Astrocyte of the hippocampus (primary cell): Measurements from ENCODE around the gene L3HYPDH.

Experiments
- DNase-seq: peaks from one replicate; pipeline ENCODE4 v3.0.0; 2011; ENCODE audit warnings: low read depth, low spot score

The L3HYPDH gene

DNA sequence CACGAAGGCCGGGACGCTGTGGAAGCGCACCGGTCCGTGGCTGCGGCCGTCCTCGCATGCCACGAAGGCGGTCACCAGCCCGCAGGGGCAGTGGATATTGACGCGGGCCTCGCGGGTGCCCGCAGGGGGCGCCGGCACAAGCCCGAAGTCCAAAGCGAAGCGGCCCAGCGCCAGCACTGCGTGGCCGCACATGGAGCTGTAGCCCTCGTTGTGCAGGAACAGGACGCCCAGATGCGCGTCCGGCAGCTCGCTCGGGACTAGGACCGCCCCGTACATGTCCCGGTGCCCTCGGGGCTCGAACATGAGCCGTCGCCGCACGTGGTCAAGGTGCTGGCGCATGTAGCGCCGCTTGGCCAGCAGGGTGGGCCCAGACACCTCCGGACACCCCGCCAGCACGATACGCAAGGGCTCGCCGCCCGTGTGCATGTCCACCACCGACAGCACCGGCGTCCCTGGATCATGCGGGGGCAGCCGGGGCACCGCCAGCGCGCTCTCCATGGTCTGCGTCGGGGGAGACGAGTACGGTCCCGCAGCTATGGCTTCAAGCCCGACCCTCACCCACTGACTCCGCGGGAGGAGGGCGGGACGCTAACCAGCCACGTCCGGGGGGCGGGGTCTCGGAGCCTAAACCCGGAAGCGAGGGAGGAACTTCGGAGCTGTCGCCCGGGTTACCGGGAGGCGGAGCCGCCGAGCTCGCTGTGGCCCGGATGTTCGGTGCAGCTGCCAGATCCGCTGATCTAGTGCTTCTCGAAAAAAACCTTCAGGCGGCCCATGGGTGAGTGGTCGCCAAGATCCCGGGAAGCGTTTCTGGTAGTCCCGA is at the start of gene L3HYPDH, which contains the start of gene JKAMP:
Gene L3HYPDH, minus strand, starts transcription at position 590 of the 820 bp plus-strand sequence. Its CDS starts 92 bp downstream, at position 498.
Gene JKAMP, plus strand, starts transcription at position 699 of the 820 bp plus-strand sequence. Its CDS starts 73 bp downstream, at position 772.
- DNase-seq, result peak; percentile 99

DNA sequence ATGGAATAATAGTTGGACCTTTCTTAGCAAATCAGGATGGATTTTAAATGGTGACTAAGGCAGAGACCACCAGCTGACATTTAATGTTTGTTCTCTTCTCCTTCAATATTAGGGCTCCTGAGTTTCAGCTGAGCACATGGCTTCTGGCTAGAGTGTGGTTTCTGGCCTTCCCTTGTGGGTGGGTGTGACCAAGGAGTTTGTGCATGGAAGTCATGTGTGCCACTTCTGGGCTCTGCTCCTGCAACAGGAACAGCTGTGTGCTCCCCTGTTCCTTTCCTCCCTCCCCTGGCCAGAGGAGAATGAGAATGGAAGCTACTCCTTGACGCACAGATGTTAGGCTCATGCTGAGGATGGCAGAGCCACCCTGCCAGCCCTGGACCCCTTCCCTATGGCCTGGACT is 48.2 kb upstream of the L3HYPDH start:
- DNase-seq, result no peak

DNA sequence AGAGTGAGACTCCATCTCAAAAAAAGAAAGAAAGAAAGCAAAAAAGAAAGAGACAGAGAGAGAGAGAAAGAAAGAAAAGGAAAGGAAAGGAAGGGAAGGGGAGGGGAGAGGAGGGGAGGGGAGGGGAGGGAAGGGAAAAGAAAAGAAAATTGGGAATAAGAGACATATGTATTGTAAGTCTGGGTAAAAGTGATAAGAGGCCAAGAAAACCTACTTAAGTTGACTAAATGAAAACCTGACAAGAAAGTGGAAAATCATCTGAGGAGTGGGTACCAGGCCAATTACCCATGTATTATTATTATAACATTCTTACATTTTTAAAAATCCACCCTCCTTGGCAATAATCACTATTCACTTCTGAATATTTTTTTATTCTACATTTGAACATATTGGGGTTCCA is 46.1 kb upstream of the L3HYPDH start:
- no peak for DNase-seq

DNA sequence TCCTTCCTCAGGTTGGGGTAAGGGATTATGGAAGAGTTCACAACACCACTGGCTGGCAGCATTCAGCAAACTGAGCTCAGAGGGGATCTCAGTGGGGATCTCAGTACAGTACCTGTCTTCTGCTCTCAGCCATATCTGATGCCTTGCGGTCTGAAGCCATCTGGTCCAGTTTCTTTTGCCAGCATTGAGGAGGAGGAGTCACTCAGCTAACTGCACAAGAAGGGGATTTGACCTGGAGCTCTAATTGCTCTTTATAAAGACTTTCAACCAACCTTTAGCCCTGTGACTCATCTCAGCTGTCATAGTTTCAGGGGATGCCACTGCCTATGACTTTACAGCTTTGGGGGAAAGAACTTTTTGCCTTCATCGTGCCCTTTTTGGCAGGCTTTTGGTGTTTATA is 45.0 kb upstream of the L3HYPDH start:
- DNase-seq, result no peak

DNA sequence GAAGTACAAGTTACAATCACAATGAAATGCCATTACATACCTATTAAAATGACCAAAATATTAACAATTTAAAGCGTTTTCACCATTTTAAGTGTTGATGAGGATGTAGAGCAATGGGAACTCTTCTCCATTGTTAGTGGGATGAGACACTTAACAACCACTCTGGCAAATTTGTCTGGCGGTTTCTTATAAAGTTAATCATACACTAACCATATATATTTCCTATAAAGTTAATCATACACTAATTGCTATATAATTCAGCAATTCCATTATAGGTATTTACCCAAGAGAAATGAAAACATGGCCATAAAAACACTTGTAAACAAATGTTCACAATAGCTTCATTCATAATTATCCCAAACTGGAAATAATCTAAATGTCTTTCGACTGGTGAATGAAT is 36.0 kb upstream of the L3HYPDH start:
- no peak for DNase-seq

DNA sequence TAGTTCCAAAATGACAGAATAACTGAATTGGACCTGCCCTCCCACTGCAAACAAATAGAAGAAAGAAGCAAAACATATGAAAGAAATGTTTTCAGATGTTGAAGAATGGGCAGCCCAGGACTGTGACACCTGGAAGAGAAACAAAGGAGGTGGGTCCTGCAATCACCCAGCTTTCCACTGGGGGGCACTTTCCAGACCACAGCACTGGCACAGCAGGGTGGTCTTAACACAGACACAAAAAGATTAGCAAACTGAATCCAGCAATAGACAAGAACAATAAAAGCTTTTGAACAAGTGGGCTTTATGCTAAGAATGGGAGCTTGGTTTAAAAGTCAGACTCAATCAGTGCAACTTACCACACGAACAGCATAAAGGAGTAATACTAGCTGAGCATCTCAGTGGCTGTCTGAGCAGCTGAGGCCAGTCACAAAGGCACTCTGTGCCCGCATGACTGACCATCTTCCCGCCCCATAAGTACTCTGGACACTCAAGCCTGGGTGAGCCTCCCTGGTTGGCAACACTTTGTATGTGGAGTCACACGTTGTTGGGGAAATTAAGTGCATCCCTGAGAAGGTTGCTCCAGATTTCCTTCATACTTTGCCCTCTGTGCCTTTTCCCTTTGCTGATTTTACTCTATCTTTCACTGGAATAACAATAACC is 27.8 kb upstream of the L3HYPDH start:
- DNase-seq, result peak; percentile 28

DNA sequence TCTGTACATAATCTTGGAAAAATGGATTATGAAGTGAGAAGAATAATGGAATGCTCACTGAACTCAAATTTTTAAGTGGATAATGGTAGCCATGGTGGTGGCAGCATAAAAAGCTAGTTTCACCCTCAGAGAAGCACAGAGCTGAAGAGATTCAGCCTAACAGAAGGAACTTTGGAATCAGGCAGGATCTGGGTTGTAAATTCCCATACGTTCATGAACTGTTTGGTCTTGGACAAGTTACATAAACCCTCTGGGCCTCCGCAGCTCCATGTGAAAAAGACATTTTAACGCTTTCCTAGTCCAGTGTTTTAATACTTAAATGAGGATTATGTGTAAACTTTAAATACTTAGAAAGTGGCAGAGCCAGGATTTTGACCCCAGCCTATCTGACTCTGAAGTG is 26.8 kb upstream of the L3HYPDH start:
- no peak for DNase-seq

DNA sequence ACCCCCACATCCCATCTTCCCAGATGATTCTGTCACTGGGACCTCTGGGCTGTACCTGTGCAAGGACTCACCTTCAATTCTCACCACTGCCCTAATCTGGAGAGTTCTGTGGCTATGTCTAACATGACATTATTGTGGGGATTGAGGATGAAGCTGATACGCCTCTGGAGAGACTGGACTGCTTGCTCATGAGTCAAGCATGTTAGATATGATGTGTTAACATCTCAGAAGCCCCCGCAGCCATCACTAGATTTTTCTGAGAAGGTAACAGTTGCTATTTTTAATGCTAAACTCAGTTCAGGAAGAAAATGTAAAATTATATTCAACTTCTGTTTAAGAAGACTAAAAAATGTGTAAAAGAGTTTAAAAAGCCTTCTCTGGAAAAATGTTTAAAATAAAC is 25.8 kb upstream of the L3HYPDH start:
- no peak for DNase-seq

DNA sequence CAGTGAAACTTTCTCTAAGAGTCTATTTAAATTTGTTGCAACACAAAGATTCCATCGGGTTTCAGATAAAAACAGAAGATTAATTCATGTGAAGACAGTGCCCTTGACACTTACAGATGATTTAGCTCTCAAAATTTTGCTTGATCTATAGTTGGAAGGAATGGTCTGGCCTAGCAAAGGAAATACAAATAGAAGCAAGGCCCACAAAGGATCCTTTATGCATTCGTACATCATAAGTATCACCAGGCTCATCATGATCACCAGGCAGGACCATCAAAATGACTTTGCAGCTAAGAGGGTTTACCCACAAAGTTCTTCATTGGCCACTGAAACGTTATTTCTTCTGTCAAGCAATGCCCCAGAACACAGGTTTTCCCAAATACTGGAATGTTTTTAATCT is 24.9 kb upstream of the L3HYPDH start:
- DNase-seq, result no peak

DNA sequence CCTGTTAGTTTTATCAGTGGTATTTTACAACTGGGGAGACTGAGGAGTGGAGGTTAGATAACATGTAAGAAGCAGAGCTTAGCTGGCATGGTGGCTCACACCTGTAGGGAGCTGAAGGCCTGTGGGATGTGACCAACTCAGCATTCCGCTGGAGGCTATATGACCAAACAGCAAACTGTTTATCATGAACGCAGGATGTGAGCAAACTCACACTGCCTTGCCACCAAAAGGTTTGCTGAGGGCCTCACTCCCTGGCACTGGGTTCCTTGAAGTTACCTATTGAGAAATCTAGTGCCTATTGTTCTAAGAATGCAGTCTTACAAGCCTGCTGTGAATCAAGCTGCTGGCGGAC is 23.5 kb upstream of the L3HYPDH start:
- DNase-seq, result no peak

DNA sequence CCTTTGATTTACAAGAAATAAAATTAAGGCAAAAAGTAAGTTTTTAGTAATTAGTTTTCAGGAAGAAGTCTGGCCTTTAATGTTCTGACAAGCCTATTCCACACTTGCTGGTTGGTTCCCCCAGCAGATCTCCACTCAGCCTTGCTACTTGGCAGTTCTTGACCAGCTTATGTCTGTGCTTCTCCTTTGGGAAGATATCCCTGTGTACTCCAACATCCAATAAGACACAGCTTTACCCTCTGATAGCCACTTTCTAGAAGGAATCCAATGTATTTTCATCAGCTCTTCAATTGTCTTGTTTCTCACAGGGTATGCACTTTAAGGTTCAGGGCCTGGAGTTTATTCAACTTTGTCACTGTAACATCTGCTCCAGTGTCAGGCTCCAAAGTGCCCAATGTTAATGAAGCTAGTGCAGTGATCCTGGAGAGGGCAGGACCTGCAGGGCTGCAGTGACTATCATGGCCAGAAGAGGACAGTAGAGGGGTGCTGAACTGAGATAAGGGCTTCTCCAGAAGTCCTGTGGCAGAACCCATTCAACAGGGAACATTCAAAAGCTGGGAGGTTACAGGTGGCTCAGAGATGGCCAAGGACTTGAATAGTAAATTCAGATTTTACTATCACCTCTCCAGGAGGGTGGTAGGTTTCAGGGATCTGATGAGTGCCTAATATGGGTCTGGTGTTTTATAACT is 23.0 kb upstream of the L3HYPDH start:
- peak; percentile 72 for DNase-seq

DNA sequence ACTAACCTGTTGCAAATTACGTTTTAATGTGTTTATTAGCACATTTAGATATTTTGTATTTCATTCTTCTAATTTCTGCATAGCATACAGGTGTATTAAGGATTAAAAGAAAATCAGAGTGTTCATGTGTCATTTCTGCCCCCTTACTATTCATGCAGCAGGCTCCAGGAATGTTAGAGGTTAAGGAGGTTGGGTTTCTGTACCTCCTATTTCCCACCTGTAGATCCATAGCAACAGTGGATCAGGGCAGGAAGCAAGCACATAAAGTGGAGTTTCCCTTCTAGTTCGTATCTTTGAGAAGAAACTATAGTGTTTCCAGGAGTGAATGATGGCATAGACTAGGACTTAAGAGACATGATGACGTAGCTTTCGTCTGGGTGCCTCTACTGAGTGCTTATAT is 19.0 kb upstream of the L3HYPDH start:
- no peak for DNase-seq

DNA sequence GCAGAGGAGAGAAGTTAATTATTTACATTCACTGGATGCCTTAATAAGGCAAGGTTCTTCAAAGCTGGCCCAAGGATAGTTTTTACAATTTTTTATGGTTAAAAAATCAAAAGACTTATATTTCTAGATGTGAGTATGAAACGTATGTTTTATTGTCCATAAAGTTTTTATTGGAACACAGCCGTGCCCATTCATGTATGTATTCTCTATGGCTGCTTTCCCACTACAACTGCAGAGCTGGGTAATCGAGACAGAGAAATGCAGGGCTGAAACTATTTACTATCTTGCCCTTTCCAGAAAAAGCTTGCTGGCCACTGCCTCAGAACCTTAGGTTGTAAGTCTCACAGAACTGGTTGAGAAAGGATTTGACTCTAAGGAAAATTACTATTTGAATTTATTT is 16.5 kb upstream of the L3HYPDH start:
- no peak for DNase-seq

DNA sequence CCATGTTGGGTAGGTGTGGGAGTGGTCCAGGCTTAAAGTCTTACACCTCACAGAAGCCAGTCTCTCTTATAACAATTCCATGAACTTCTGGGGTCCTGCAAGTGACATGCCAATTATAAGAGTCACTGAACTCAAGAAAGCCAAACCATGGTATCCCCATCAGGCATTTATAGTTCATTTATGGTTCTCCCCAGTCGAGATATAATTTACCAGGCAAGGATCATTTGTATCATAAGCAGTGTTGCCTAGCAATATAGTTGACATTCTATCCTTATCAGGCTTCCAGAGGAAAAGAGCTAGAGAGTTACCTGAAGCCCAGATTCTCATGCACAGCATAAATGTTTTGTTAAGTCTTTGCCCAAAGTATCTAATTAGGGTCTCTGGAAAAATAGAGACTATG is 8.2 kb upstream of the L3HYPDH start:
- no peak for DNase-seq

DNA sequence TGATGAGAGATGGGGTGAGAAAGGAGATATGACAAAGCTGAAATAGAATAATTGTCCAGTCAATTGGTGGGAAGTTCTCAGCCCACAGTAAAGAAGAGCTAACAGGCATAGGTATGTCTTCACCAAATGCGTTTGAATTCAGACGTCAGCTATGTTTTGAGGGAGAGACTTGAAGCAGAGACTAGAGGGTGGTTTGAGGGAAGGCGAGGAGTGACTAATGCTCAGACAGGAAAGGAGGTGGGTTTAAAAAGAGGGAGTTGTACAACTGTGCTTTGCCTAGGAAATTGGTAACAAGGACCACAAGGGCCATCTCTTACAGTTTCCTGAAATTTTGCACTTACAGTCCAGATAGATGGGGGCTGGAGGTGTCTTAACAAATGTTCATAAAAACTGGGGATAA is 6.5 kb upstream of the L3HYPDH start:
- no peak for DNase-seq

DNA sequence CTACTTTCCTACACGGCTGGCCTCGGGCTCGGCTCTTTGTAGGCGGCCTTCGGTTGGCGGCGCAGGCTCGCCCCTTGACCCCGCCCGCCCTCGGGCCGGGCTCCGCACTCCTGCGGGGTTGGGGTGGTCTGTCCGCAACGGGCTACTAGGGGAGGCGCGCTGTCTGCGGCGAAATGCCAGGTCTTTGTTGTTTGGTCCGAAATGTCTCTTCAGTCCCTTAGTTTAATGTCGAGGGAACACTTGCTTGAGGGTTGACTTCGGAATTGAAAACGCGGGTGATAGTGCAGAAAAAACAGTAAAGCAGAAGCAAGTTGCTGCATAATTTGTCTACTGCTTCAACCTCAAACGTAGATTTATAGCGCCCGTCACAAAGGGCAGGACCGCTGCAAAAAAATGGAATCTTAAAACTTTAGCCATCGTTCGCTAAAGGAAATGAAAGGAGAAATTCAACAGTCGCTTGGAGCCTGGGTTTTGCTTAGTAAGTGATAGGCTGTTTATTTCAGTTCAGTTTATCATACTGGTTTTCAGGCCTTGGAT is 499 bp upstream of the L3HYPDH start:
- DNase-seq, result no peak

DNA sequence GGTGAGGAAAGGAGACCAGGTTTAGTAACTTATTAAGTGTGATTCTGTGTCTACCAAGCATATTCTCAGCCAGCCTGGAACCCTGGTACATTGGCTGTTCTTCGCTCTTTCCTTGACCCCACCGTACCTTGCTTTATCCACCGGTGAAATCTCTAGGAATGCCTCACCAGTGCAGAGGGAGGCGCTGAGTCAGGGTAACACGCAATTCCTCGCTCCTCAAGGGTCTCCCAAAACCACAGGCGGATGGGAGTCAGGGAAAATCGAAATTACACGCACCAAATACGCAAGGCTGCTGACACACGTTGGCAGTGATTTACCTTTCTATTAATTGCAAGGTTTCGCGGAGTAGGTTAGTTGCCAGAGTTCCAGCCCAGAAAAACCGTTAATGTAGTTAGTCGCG is 845 bp downstream of the L3HYPDH start:
- DNase-seq, result peak; percentile 83

DNA sequence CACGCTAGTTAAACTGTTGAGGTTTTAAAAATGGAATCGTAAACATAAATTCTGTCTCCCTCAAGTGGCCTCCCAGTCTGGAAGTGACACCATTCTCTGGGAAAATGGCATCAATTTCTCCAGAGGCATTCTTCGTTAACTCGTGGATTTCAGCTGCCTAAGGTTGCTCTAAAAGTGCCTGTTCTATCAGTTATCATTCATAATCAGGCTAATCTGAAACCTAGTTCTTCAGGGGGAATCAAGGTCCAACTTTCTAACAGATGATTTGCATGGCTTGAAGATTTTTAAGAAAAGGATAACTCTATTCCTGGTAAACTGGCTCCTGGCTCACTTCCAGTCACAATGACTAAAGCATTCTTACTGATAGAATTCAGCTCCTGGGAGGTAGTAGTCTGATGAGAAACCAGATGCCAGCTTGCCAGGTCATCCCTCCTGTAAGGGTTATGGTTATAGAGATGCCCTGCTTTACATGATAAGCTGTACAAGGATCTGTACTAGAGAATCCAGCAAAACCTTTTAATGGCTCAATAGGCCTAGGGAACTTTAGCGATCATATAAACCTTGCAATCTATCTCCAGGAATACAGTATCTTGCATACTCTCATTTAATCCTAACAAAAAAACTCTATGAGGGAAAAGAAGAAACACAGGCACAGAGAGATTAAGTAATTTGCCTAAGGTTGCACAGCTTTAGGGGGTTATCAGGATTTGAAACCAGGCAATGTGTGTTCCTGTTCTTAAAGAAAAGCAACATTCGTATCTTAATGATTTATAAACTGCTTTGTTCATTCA is 1.5 kb downstream of the L3HYPDH start:
- DNase-seq, result peak; percentile 94

DNA sequence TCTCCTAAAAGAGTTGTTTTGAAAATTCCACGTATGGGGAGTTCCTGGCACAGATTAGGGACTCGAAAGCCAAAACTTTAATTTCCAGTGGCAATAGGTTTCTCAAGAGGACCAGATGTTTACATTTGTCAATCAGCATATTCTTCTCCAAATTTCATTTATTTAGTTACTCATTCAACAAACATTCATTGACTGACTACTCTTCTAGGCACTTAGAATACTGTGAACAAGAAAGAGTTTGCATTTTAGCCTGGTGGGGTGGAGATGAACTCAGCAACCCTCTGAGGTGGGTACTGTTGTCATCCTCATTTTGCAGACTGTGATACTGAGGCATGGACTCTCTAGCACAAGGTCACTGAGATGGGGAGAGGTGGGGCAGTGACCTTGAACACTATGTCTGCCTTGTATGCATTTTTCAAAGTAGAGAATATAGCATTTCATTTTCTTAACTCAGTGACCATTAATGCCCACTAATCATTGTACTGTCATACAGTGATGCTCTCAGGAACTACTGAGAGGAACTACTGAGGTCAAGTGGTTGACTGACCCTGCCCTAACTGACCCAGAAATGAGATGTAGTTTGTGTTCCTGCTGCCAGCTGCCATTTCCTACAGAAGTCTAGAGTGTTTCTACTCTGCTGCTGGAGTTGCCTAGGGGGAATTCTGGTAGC is 2.2 kb downstream of the L3HYPDH start:
- peak; percentile 42 for DNase-seq

DNA sequence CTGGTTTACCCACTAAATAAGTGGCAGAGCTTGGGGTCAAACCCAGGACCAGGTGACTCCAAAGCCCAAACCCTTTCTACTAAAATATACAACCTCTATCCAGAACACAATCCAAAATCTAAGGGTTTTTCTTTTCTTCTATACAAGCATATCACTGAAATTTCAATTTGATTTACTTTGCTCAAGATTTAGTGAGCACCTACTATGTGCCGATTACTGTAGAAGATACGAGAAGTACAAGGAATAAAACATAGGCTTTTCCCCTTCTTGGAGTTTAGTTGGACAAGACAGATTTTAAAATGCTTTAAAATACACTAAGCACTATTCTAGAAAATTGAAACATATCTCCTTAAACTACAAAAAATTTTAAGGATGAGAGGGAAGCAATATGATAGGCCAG is 2.8 kb downstream of the L3HYPDH start:
- DNase-seq, result no peak

DNA sequence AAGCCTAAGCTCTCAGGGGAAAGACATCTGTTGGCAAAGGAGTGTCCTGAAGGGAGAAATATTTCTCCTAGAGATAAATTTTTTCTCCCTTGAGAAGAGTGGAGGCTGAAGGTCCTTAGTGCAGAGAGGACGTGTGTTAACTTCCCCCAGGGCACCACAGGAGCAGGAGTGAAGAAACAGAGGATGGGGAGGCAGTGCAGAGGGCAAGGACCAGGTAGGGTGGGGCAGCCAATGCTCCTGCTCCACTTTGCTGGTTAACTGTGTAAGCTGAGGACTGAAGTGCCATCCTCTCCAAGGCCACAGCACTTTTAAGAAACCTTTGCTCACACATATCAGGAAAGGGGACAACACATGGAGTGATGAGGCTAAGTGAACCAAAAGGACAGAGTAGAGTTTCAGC is 4.0 kb downstream of the L3HYPDH start:
- no peak for DNase-seq
